ENCODE results near the gene RAB44. TPM values are rescaled to one million over a fixed set of nuclear protein-coding genes. Genes with fewer than 3 reads are reported as not detected.
A peak's percentile ranks its signal among the peaks of the same experiment; 100 is the strongest.

RAB44 gene
- polyA plus RNA-seq, 2 donors = 0.21 to 0.37 TPM

- 92 to 96% methylated on average over 14 of the region's 14 CpGs for WGBS, 2 donors
- H3K36me3 ChIP-seq (ENCODE audit: control insufficient read depth in 2 of 2, insufficient read depth in 2 of 2, low read length in 1 of 2) = no peaks in the 10 kb centered on the region
Observed at GRCh38 chr6:36737043-36737785, 39.6 kb downstream of the RAB44 start.

GRCh38 chr6:36738108-36738507 lies 40.5 kb downstream of the RAB44 start:
- Histone ChIP-seq H3K4me1 (ENCODE audit: control insufficient read depth in 2 of 2, insufficient read depth in 2 of 2, low read length in 1 of 2) (peaks cover 0 to 14% of the 10 kb centered on the region in 2 donors), H3K27ac (ENCODE audit: low read depth in 2 of 2, low read length in 1 of 2) (no peak overlapping the region), H3K27me3 (ENCODE audit: control insufficient read depth in 1 of 2, insufficient read depth in 2 of 2, low read length in 2 of 2) (no peaks in the 10 kb centered on the region), H3K4me3 (ENCODE audit: low read depth in 1 of 2, low read length in 2 of 2) (no peak overlapping the region), H3K9me3 (ENCODE audit: control insufficient read depth in 2 of 2, insufficient read depth in 1 of 2, low read depth in 1 of 2, low read length in 1 of 2) (no peaks in the 10 kb centered on the region), H3K36me3 (ENCODE audit: control insufficient read depth in 2 of 2, insufficient read depth in 2 of 2, low read length in 1 of 2) (no peaks in the 10 kb centered on the region)
- WGBS, 2 donors = 97% methylated on average over 1 of the region's 1 CpG

More at GRCh38 chr6:36737043-36737785, 39.6 kb downstream of the RAB44 start:
- Histone ChIP-seq H3K27ac (ENCODE audit: low read depth in 2 of 2, low read length in 1 of 2) (no peak overlapping the region), H3K4me3 (ENCODE audit: low read depth in 1 of 2, low read length in 2 of 2) (no peak overlapping the region), H3K27me3 (ENCODE audit: control insufficient read depth in 1 of 2, insufficient read depth in 2 of 2, low read length in 2 of 2) (no peaks in the 10 kb centered on the region), H3K9me3 (ENCODE audit: control insufficient read depth in 2 of 2, insufficient read depth in 1 of 2, low read depth in 1 of 2, low read length in 1 of 2) (no peaks in the 10 kb centered on the region), H3K4me1 (ENCODE audit: control insufficient read depth in 2 of 2, insufficient read depth in 2 of 2, low read length in 1 of 2) (peaks cover 0 to 13% of the 10 kb centered on the region in 2 donors)

GRCh38 chr6:36739947-36740817 lies 42.6 kb downstream of the RAB44 start:
- H3K4me1 ChIP-seq (ENCODE audit: control insufficient read depth in 2 of 2, insufficient read depth in 2 of 2, low read length in 1 of 2) = peaks cover 0 to 26% of the 10 kb centered on the region in 2 donors
- H3K36me3 ChIP-seq (ENCODE audit: control insufficient read depth in 2 of 2, insufficient read depth in 2 of 2, low read length in 1 of 2) = no peaks in the 10 kb centered on the region
- no peak overlapping the region for H3K4me3 ChIP-seq (ENCODE audit: low read depth in 1 of 2, low read length in 2 of 2)
- no peaks in the 10 kb centered on the region for H3K27me3 ChIP-seq (ENCODE audit: control insufficient read depth in 1 of 2, insufficient read depth in 2 of 2, low read length in 2 of 2)
- no peak overlapping the region for H3K27ac ChIP-seq (ENCODE audit: low read depth in 2 of 2, low read length in 1 of 2)
- H3K9me3 ChIP-seq (ENCODE audit: control insufficient read depth in 2 of 2, insufficient read depth in 1 of 2, low read depth in 1 of 2, low read length in 1 of 2) = no peaks in the 10 kb centered on the region
- 80 to 83% methylated on average over 13 of the region's 13 CpGs for WGBS, 2 donors

- Histone ChIP-seq H3K27ac (ENCODE audit: low read depth in 2 of 2, low read length in 1 of 2) (no peak overlapping the region), H3K36me3 (ENCODE audit: control insufficient read depth in 2 of 2, insufficient read depth in 2 of 2, low read length in 1 of 2) (no peaks in the 10 kb centered on the region), H3K27me3 (ENCODE audit: control insufficient read depth in 1 of 2, insufficient read depth in 2 of 2, low read length in 2 of 2) (no peaks in the 10 kb centered on the region), H3K4me3 (ENCODE audit: low read depth in 1 of 2, low read length in 2 of 2) (no peak overlapping the region), H3K4me1 (ENCODE audit: control insufficient read depth in 2 of 2, insufficient read depth in 2 of 2, low read length in 1 of 2) (peaks cover 0 to 26% of the 10 kb centered on the region in 2 donors), H3K9me3 (ENCODE audit: control insufficient read depth in 2 of 2, insufficient read depth in 1 of 2, low read depth in 1 of 2, low read length in 1 of 2) (no peaks in the 10 kb centered on the region)
- WGBS, 2 donors = 91 to 93% methylated on average over 11 of the region's 11 CpGs
Observed at GRCh38 chr6:36740818-36741179, 43.2 kb downstream of the RAB44 start.

GRCh38 chr6:36742146-36742545 lies 44.5 kb downstream of the RAB44 start:
- WGBS, 2 donors = 95 to 98% methylated on average over 19 of the region's 19 CpGs
- Histone ChIP-seq H3K27me3 (ENCODE audit: control insufficient read depth in 1 of 2, insufficient read depth in 2 of 2, low read length in 2 of 2) (no peaks in the 10 kb centered on the region), H3K4me1 (ENCODE audit: control insufficient read depth in 2 of 2, insufficient read depth in 2 of 2, low read length in 1 of 2) (peaks cover 0 to 28% of the 10 kb centered on the region in 2 donors), H3K4me3 (ENCODE audit: low read depth in 1 of 2, low read length in 2 of 2) (no peak overlapping the region), H3K36me3 (ENCODE audit: control insufficient read depth in 2 of 2, insufficient read depth in 2 of 2, low read length in 1 of 2) (no peaks in the 10 kb centered on the region), H3K27ac (ENCODE audit: low read depth in 2 of 2, low read length in 1 of 2) (no peak overlapping the region), H3K9me3 (ENCODE audit: control insufficient read depth in 2 of 2, insufficient read depth in 1 of 2, low read depth in 1 of 2, low read length in 1 of 2) (no peaks in the 10 kb centered on the region)

GRCh38 chr6:36743032-36743431 lies 45.4 kb downstream of the RAB44 start:
- Histone ChIP-seq H3K4me3 (ENCODE audit: low read depth in 1 of 2, low read length in 2 of 2) (no peak overlapping the region), H3K9me3 (ENCODE audit: control insufficient read depth in 2 of 2, insufficient read depth in 1 of 2, low read depth in 1 of 2, low read length in 1 of 2) (no peaks in the 10 kb centered on the region), H3K27ac (ENCODE audit: low read depth in 2 of 2, low read length in 1 of 2) (no peak overlapping the region), H3K4me1 (ENCODE audit: control insufficient read depth in 2 of 2, insufficient read depth in 2 of 2, low read length in 1 of 2) (peaks cover 0 to 28% of the 10 kb centered on the region in 2 donors), H3K27me3 (ENCODE audit: control insufficient read depth in 1 of 2, insufficient read depth in 2 of 2, low read length in 2 of 2) (no peaks in the 10 kb centered on the region), H3K36me3 (ENCODE audit: control insufficient read depth in 2 of 2, insufficient read depth in 2 of 2, low read length in 1 of 2) (no peaks in the 10 kb centered on the region)
- 60 to 73% methylated on average over 5 of the region's 5 CpGs for WGBS, 2 donors

GRCh38 chr6:36743538-36744303 lies 46.1 kb downstream of the RAB44 start:
- H3K9me3 ChIP-seq (ENCODE audit: control insufficient read depth in 2 of 2, insufficient read depth in 1 of 2, low read depth in 1 of 2, low read length in 1 of 2) = no peaks in the 10 kb centered on the region
- no peaks in the 10 kb centered on the region for H3K27me3 ChIP-seq (ENCODE audit: control insufficient read depth in 1 of 2, insufficient read depth in 2 of 2, low read length in 2 of 2)
- 66 to 67% methylated on average over 24 of the region's 24 CpGs for WGBS, 2 donors
- H3K4me3 ChIP-seq (ENCODE audit: low read depth in 1 of 2, low read length in 2 of 2) = no peak overlapping the region
- no peaks in the 10 kb centered on the region for H3K36me3 ChIP-seq (ENCODE audit: control insufficient read depth in 2 of 2, insufficient read depth in 2 of 2, low read length in 1 of 2)
- H3K4me1 ChIP-seq (ENCODE audit: control insufficient read depth in 2 of 2, insufficient read depth in 2 of 2, low read length in 1 of 2) = peaks cover 0 to 28% of the 10 kb centered on the region in 2 donors
- peak overlapping the region in 1 of 2 donors; percentile 57 for H3K27ac ChIP-seq (ENCODE audit: low read depth in 2 of 2, low read length in 1 of 2)

- WGBS, 2 donors = 67 to 70% methylated on average over 1 to 2 of the region's 2 CpGs
- no peaks in the 10 kb centered on the region for H3K27me3 ChIP-seq (ENCODE audit: control insufficient read depth in 1 of 2, insufficient read depth in 2 of 2, low read length in 2 of 2)
- no peaks in the 10 kb centered on the region for H3K9me3 ChIP-seq (ENCODE audit: control insufficient read depth in 2 of 2, insufficient read depth in 1 of 2, low read depth in 1 of 2, low read length in 1 of 2)
- H3K36me3 ChIP-seq (ENCODE audit: control insufficient read depth in 2 of 2, insufficient read depth in 2 of 2, low read length in 1 of 2) = no peaks in the 10 kb centered on the region
- peaks cover 0 to 28% of the 10 kb centered on the region in 2 donors for H3K4me1 ChIP-seq (ENCODE audit: control insufficient read depth in 2 of 2, insufficient read depth in 2 of 2, low read length in 1 of 2)
- no peak overlapping the region for H3K4me3 ChIP-seq (ENCODE audit: low read depth in 1 of 2, low read length in 2 of 2)
- H3K27ac ChIP-seq (ENCODE audit: low read depth in 2 of 2, low read length in 1 of 2) = peak overlapping the region in 1 of 2 donors; percentile 39
Observed at GRCh38 chr6:36744304-36744673, 46.7 kb downstream of the RAB44 start.

- H3K36me3 ChIP-seq (ENCODE audit: control insufficient read depth in 2 of 2, insufficient read depth in 2 of 2, low read length in 1 of 2) = no peaks in the 10 kb centered on the region
- H3K27me3 ChIP-seq (ENCODE audit: control insufficient read depth in 1 of 2, insufficient read depth in 2 of 2, low read length in 2 of 2) = no peaks in the 10 kb centered on the region
- H3K9me3 ChIP-seq (ENCODE audit: control insufficient read depth in 2 of 2, insufficient read depth in 1 of 2, low read depth in 1 of 2, low read length in 1 of 2) = no peaks in the 10 kb centered on the region
- WGBS, 2 donors = 93 to 95% methylated on average over 12 of the region's 12 CpGs
- H3K4me1 ChIP-seq (ENCODE audit: control insufficient read depth in 2 of 2, insufficient read depth in 2 of 2, low read length in 1 of 2) = peaks cover 0 to 28% of the 10 kb centered on the region in 2 donors
- no peak overlapping the region for H3K4me3 ChIP-seq (ENCODE audit: low read depth in 1 of 2, low read length in 2 of 2)
- no peak overlapping the region for H3K27ac ChIP-seq (ENCODE audit: low read depth in 2 of 2, low read length in 1 of 2)
Observed at GRCh38 chr6:36745283-36745682, 47.7 kb downstream of the RAB44 start.
